Brain pericyte (primary cell): ENCODE measurements around the gene TBC1D5.
A peak's percentile ranks its signal among the peaks of the same experiment; 100 is the strongest.

Experiments used
- DNase-seq: peaks from one replicate; pipeline ENCODE4 v3.0.0-alpha.2; 2012; ENCODE audit warnings: low read depth, low spot score

Gene TBC1D5

GRCh38 chr3:17302774-17303173, 439.7 kb downstream of the TBC1D5 start:
- DNase-seq, result no peak

DNA sequence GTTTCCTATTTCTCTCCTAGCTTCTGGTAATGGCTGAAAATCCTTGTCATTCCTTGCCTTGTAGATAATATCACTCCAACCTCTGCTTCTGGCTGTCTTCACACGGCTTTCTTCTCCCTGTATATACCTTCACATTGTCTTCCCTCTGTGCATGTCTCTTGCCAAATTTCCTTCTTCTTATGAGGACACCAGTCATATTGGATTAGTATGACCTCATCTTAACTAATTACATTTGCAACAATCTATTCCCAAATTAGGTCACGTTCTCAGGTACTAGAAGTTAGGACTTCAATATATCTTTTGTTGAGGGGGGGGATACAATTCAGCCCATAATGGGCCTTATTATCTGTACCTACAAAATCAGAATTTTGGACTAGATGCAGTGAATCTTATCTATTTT, 440.3 kb downstream of the TBC1D5 start:
- no peak for DNase-seq

DNA sequence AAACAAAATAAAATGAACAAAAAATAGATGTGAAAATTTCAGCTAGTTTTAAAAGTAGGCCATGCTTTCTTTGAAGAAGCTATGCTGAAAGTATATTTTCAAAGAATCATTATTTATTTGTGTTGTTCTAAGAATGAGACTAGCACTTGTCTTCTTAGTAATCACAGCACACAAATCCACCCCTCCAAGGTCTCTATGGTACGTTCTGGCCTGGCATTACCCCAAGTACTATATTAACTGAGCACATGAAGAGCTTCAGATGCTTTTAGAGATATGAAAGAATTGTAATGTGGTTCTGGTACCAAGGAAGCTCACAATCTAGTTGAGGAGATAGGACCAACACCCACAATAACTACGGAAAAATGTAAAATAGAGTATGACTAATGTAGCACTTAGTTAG, 441.2 kb downstream of the TBC1D5 start:
- no peak for DNase-seq

GRCh38 chr3:17300441-17300840, 442.0 kb downstream of the TBC1D5 start:
- no peak for DNase-seq

DNA sequence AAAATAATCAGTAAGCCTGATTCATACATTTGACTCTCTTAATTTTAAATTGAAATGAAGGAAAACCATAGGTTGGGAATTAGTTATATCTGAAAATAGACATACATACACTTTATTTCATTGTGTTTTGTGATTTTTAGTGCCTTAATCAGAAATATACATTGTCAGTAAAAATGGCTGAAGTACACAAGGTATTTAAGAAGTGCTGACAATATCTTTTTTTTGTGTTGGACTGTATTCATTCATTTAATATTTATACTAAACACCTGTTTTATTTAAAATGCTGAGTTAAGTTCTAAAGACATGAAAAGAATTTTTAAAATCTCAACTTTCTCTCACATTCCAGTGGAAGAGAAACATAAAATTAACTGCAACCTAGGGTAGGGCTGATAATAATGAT, 444.4 kb downstream of the TBC1D5 start:
- DNase-seq, result no peak

DNA sequence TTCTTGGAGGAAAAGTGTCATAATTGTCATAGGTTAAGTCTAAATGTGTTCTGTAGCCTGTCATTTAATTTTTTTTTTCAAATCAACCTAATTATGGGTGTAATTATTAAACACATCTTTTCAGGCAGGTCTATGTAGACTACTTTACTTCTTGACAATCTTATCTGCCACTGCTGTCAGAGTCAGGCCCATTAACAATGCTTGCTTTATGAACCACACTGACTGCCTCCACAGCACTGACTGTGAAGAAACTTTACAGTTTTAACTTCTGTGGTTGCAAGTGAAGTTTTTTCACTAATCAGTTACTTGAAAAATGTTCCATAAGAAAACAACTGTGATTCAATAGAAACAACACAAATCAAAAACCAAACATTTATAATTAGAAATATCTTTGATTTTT, 449.9 kb downstream of the TBC1D5 start:
- DNase-seq, result no peak

DNA sequence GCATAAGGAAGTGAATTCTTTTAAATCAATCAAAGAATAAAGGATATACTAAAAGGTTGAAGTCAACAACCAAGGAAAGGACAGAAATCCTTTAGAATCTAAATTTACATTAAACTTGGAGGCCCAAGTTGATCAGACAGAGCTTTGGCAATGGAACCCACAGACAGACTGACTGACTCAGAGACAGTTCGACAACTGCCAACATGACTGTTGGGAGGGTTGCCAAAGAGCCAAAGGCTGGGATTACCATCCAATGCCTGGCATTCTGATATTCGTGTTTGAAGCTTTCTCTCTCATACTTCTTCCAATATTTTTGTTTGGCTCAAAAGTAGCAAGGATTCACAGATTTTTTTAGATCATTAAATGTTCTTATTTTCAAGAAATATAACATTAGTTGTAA, 451.5 kb downstream of the TBC1D5 start:
- no peak for DNase-seq

GRCh38 chr3:17288839-17289399, 453.5 kb downstream of the TBC1D5 start:
- DNase-seq, result no peak

- no peak for DNase-seq
Observed at GRCh38 chr3:17287006-17287689, 455.3 kb downstream of the TBC1D5 start.

DNA sequence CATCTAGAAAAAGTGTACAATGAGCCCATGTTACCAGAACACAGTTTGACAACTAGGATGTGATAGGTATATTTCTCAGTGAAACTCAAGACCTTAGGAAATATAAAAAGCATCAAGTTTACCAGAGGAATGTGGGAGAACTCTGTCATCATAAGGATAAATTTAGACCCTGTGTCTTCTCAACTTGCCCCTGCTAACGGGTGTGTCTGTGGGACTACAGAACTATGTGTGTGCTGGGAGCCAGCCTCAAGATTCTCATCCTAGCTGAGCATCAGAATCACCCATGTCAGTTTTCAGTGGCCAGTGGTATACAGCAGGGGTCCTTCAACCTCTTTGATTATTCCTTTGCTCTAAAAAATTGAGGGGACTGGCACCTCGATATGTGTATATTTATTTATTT, 464.4 kb downstream of the TBC1D5 start:
- DNase-seq, result no peak

DNA sequence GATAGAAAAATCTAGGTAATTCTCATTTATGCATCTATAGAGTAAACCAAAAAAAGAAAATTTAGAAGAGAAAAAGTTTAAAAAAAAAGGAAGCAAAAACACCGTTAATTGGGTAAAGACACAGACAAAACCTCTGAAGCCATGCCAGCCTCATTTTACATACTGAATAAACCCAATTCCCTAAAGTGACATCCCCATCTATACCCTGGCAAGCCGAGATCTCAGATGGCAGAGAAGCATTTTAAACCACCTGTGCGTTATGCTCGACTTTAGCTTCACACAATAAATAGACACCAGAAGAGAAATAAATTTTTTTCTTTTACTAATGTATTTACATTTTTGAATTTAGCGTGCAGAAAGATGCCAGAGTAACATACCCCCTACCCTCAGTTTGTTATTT, 475.6 kb downstream of the TBC1D5 start:
- DNase-seq, result no peak

DNA sequence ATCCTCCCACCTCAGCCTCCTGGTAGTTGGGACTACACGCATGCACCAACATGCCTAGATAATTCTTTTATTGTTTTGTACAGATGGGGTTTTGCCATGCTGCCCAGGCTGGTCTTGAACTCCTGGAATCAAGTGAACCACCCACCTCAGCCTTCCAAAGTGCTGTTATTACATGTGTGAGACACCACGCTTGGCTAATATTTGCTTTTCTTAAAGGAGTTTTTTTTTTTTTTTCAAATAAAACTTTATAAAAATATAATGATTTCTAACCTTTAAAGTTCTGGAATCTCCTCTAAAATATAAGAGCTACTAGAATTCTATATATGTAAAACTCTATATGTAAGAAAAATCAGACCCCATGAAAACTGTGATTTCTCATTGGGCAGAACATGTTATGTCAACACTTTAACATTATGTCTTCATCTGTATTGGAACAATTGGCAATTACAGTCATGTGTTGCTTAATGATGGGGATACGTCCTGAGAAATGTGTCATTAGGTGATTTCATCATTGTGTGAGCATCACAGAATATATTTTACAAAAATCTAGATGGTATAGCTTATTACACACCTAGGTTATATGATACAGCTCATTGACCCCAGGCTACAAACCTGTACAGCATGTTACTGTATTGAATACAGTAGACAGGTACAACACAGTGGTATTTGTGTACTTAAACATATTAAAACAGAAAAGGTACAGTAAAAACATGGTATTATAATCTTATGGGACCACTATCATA, 480.6 kb downstream of the TBC1D5 start:
- no peak for DNase-seq

DNA sequence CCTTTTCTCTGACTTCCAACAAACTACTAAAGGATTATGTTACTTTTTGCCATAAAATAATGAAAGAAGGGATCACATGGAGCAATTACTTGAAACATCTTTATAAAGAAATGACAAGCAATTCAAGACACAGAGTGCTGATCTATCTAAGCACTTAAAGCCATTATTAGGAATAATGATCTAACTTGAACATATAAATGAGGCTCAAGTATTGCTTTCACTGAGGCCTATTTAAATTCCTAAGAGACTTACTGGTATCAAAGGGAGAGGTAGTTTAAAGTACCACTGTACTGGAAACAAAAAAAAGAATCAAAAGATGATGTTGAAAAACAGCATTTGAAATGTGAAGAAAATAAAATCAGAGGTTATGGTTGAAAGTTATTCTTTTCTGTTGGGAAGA, 482.2 kb downstream of the TBC1D5 start:
- no peak for DNase-seq

DNA sequence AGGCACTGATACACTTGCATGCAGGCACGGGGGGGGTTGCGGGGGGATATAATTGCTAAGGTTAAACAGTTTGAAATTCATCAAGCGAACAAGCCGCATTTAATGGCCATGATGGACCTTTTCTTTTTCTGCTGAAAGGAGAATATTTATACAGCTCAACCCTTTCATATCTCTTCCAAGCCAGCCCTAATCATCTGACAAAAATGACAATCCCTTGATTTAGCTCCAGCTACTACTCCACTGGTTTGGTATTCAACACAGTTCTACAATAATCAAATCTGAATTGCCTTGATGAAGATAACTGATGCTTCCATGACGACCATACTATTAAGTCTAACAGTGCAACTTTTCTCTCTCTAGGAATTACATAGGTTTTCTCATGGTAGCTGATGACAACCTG, 482.7 kb downstream of the TBC1D5 start:
- no peak for DNase-seq

DNA sequence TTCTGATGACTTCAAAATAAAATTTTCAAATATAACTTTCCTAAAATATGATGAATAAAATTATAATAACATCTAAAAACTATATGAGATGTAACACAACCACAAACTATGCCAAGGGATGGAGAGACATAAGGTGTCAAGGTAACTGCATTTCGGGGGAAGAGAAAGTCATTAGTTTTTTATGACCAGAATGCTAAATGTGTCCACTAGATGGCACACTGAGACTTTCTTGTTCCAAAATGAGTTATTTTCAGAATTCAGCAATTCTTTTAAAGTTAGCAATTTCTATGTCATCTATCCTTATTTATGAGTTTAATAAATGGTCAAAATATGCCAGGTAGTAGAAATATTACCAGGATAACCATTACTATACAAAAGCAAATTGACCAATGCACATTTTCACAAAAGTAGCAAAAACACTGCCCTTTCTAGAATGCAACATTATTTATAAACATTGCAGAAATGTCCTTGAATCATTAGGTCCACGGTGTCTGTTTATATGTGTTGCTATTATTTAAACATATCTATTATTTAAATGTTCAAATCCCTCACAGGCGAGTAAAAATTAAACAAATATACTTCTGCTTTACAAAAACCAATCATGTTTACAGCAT, 483.5 kb downstream of the TBC1D5 start:
- no peak for DNase-seq

DNA sequence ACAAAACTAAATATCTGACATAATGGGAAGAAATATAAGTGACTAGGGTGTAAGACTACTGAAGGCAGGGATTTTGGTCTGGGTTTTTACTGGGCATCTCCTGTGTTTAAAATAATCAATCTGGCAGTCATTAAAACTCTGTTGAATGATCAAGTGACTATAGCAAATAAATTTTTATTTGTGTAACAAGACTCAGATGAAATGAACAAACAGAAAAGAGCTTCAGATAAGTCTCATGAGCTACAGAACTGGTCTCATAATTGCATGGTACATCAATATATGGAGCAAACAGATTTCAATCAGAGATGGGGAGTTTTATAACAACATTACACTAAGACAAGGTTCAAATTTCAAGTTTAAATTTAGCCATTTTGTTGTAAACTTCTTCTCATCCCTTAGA, 485.2 kb downstream of the TBC1D5 start:
- DNase-seq, result no peak

- no peak for DNase-seq
Observed at GRCh38 chr3:17243621-17244020, 498.8 kb downstream of the TBC1D5 start.

DNA sequence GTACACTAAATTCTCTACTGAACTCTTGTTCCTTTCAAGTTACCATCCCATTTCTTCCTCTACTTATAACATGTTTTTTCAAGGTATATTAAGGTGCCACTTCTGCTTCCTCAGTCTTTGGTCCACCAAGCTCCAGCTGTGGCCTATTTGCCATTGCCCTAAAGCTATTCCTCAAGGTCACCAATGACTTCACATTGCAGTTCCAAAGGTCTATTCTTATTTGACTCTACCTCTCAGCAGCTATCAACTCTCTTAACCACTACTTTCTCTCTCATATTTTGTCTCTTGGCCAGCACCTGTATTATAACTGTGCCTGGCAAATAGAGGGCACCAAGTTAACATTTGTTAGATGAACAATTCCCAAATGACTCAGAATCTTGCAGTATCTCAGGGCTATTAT, 503.0 kb downstream of the TBC1D5 start:
- no peak for DNase-seq

GRCh38 chr3:17238023-17238422, 504.4 kb downstream of the TBC1D5 start:
- DNase-seq, result no peak

- DNase-seq, result no peak
Observed at GRCh38 chr3:17235310-17235709, 507.1 kb downstream of the TBC1D5 start.

- no peak for DNase-seq
Observed at GRCh38 chr3:17234382-17234781, 508.0 kb downstream of the TBC1D5 start.

GRCh38 chr3:17233398-17233800, 509.0 kb downstream of the TBC1D5 start:
- DNase-seq, result peak; percentile 24

DNA sequence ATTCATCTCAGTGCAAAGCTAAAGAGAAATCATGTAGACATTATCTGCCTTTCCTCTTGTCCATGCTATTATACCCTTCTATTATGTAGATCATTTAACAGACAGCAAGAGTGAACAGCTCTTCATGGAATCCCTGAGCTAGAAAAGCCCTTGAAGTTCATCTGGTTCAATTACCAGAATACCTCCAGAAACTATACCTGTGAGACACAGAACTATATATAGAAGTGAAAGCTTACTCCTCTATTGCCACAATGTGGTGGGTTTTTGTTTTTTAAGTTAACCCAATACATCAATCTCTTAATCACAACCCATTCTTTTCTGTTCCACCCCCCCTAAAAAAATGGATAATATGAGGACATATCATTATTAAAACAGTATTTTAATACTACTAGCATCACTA, 510.0 kb downstream of the TBC1D5 start:
- no peak for DNase-seq
